B cell (primary cell): Measurements from ENCODE around the gene GRIK5.

Experiments
- EZH2 ChIP-seq: IDR thresholded peaks from 2 replicates; pipeline ENCODE4 v1.6.1; 2012; ENCODE audit warnings: borderline replicate concordance, low read depth, mild to moderate bottlenecking, moderate library complexity, low read length; ENCODE audit not compliant: insufficient read depth, poor library complexity, severe bottlenecking
- TF ChIP-seq, protein P1 (sequence below): fragments of 200-600 bp; IDR thresholded peaks from one replicate; pipeline ENCODE4 v1.8.0; 2022; ENCODE audit warnings: antibody characterized with exemption, mild to moderate bottlenecking

DNA sequence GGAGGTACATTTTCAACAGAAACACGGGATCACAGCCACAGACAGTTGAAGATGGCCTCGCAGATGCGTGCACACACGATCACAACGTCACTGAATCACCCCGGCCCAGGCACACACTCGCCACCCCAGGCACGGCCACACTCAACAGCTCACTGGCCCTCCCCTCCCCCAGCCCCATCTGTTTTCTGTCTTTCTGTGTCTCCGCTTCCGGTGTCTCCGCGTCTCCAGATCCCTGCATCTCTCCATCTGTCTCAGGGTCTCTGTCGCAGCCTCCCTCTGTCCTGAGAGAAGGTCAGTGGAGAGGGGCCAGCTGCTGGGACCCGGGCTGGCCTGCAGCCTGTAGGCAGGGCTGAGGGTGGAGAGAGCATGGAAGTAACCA lies 72.2 kb downstream of the GRIK5 start:
- TF ChIP-seq, protein P1, sequence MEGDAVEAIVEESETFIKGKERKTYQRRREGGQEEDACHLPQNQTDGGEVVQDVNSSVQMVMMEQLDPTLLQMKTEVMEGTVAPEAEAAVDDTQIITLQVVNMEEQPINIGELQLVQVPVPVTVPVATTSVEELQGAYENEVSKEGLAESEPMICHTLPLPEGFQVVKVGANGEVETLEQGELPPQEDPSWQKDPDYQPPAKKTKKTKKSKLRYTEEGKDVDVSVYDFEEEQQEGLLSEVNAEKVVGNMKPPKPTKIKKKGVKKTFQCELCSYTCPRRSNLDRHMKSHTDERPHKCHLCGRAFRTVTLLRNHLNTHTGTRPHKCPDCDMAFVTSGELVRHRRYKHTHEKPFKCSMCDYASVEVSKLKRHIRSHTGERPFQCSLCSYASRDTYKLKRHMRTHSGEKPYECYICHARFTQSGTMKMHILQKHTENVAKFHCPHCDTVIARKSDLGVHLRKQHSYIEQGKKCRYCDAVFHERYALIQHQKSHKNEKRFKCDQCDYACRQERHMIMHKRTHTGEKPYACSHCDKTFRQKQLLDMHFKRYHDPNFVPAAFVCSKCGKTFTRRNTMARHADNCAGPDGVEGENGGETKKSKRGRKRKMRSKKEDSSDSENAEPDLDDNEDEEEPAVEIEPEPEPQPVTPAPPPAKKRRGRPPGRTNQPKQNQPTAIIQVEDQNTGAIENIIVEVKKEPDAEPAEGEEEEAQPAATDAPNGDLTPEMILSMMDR: no peak
- TF ChIP-seq EZH2: no peak
